Smooth muscle cell (in vitro differentiated cells): ENCODE measurements around the gene ZNF888. TPM values are rescaled to one million over a fixed set of nuclear protein-coding genes. Genes with fewer than 3 reads are reported as not detected.
A peak's percentile ranks its signal among the peaks of the same experiment; 100 is the strongest.

Experiments used
- DNase-seq: peaks from one replicate; lab custom pipeline; 2025; ENCODE audit not compliant: unreplicated experiment; lab: John Stamatoyannopoulos, UW
- H2AFZ ChIP-seq: fragments of 200-600 bp; sonication (generic); 2 replicates; pipeline ENCODE4 v1.6.0; 2016; ENCODE audit warnings: antibody characterized with exemption, low read depth, mild to moderate bottlenecking
- H3F3A ChIP-seq: fragments of 200-600 bp; sonication (generic); 2 replicates; pipeline ENCODE4 v1.6.0; 2017; ENCODE audit warnings: antibody characterized with exemption, low read depth
- H3K27ac ChIP-seq: fragments of 200-600 bp; sonication (generic); 2 replicates; pipeline ENCODE4 v1.5.1; 2016; ENCODE audit warnings: low read depth, mild to moderate bottlenecking
- H3K27me3 ChIP-seq: fragments of 200-600 bp; sonication (generic); 2 replicates; pipeline ENCODE4 v1.6.1; 2016; ENCODE audit warnings: low read depth, mild to moderate bottlenecking
- H3K36me3 ChIP-seq: fragments of 200-600 bp; sonication (generic); 2 replicates; pipeline ENCODE4 v1.5.1; 2016; ENCODE audit warnings: low read depth
- H3K4me1 ChIP-seq: fragments of 200-600 bp; sonication (generic); 2 replicates; pipeline ENCODE4 v1.5.1; 2016; ENCODE audit warnings: low read depth
- H3K4me2 ChIP-seq: fragments of 200-600 bp; sonication (generic); 2 replicates; pipeline ENCODE4 v1.6.0; 2016; ENCODE audit warnings: mild to moderate bottlenecking
- H3K4me3 ChIP-seq: fragments of 200-600 bp; sonication (generic); 2 replicates; pipeline ENCODE4 v1.5.1; 2016; ENCODE audit warnings: mild to moderate bottlenecking
- H3K79me2 ChIP-seq: fragments of 200-600 bp; sonication (generic); 2 replicates; pipeline ENCODE4 v1.6.0; 2016; ENCODE audit warnings: low read depth, mild to moderate bottlenecking
- H3K9ac ChIP-seq: fragments of 200-600 bp; sonication (generic); 2 replicates; pipeline ENCODE4 v1.6.0; 2016; ENCODE audit warnings: low read depth
- H3K9me3 ChIP-seq: fragments of 200-600 bp; sonication (generic); replicated peaks from 2 replicates; pipeline ENCODE4 v1.5.1; 2016; ENCODE audit warnings: low read depth
- H4K20me1 ChIP-seq: fragments of 200-600 bp; sonication (generic); 2 replicates; pipeline ENCODE4 v1.6.0; 2016; ENCODE audit warnings: low read depth
- CTCF ChIP-seq: fragments of 200-600 bp; sonication (generic); IDR thresholded peaks from 2 replicates; pipeline ENCODE4 v1.5.1; 2017; ENCODE audit warnings: borderline replicate concordance, mild to moderate bottlenecking, antibody characterized with exemption; ENCODE audit not compliant: insufficient read depth, poor library complexity, severe bottlenecking
- WGBS: methylation state at CpG from one replicate; pipeline ENCODE4 v1.1.7; 2016; ENCODE audit warnings: low lambda C conversion rate; 5-methylcytosine and 5-hydroxymethylcytosine counted together
- polyA plus RNA-seq: library from polyadenylated mRNA; unstranded; fragments of >200 nt; fragmentation: Nextera tagmentation; extraction: Ambion mirVana; gene quantifications from 2 replicates; pipeline ENCODE4 v1.2.1, GENCODE V29; 2016
- total RNA-seq: library from RNA; depleted of rRNA; stranded (reverse); fragments of >200 nt; gene quantifications from 2 replicates; pipeline ENCODE4 v1.2.3, GENCODE V29; 2014

ZNF888 gene
- total and polyA plus RNA-seq, 2 experiments from 2014 or later: 1.6 to 8.6 TPM

DNA sequence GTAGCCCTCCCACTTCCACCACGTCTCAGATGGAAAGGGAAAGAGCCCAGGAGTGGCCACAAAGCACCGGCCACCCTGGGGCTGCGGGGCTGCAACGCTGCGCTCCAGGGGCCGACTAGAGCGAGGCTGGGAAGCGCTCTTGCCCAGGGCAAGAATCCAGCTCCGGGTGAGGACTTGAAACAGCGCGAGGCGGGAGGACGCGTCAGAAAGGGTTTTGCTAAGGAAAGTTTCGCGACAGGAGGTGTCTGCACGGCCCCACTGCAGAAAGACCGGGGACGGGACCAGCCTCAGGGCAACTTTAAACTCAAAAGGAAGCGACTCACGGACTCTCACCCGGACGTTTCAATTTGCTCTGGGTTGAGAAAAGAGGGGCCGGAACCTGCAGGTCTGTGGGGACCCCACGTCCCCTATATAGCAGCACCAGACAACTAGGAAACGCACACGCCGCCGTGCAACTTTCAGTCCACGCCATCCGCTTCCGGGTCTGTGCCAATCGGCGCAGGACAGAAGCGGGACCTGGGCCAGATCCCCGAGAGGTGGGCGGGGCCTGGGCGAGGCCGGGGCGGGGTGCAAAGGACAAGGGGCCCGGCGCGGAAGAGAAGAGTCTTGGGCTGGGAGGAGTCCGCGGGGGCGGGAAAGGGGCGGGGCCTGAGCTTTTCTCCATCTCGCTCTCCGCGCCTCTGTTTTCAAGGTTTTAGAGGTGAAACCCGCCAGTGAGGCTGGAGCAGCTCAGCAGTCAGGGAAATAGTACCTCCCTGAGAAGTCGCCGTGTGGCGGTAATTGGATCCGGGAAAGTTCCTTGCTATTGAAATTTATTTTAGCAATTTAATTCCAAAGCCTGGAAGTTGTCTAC lies 39.4 kb upstream of the ZNF888 start, which contains the start of gene ZNF816:
ZNF816 (minus strand) TSS at position 488 of the 853 bp plus-strand sequence. CDS start 6,792 bp downstream, outside the sequence.
- no peaks in the 10 kb centered on the region for H4K20me1 ChIP-seq
- peak; percentile 93 for DNase-seq
- peak within 1 kb of the TSS; percentile 77 for H3K27ac ChIP-seq
- peaks cover 41% of the 10 kb centered on the region for H3K79me2 ChIP-seq
- peak within 1 kb of the TSS; percentile 79 for H2AFZ ChIP-seq
- no peaks in the 10 kb centered on the region for H3K9me3 ChIP-seq
- no peaks in the 10 kb centered on the region for H3F3A ChIP-seq
- H3K27me3 ChIP-seq: no peaks in the 10 kb centered on the region
- peaks cover 5% of the 10 kb centered on the region for H3K36me3 ChIP-seq
- H3K4me3 ChIP-seq: peak within 1 kb of the TSS; percentile 85
- H3K4me2 ChIP-seq: peak within 1 kb of the TSS; percentile 96
- peak within 1 kb of the TSS; percentile 78 for H3K9ac ChIP-seq
- TF ChIP-seq CTCF: no peak
- under 1% methylated on average over 51 of the region's 55 CpGs for WGBS
- H3K4me1 ChIP-seq: peaks cover 7% of the 10 kb centered on the region

- no peak for TF ChIP-seq CTCF
- Histone ChIP-seq H3K4me1 (peaks cover 7% of the 10 kb centered on the region), H3F3A (no peaks in the 10 kb centered on the region), H3K4me2 (peak overlapping the region; percentile 96), H2AFZ (peak overlapping the region; percentile 79), H4K20me1 (no peaks in the 10 kb centered on the region), H3K27ac (peak overlapping the region; percentile 77), H3K36me3 (peaks cover 2% of the 10 kb centered on the region), H3K4me3 (peak overlapping the region; percentile 85), H3K9me3 (no peaks in the 10 kb centered on the region), H3K27me3 (no peaks in the 10 kb centered on the region), H3K9ac (peak overlapping the region; percentile 78), H3K79me2 (peaks cover 45% of the 10 kb centered on the region)
- no peak for DNase-seq
- 33% methylated on average over 5 of the region's 5 CpGs for WGBS
These were observed 38.8 kb upstream of the ZNF888 start for GRCh38 chr19:52961981-52962380.

- Histone ChIP-seq H4K20me1 (no peaks in the 10 kb centered on the region), H3K27ac (no peak overlapping the region), H3K27me3 (no peaks in the 10 kb centered on the region), H3K4me1 (peaks cover 7% of the 10 kb centered on the region), H3F3A (no peaks in the 10 kb centered on the region), H3K36me3 (peaks cover 19% of the 10 kb centered on the region), H3K9me3 (no peaks in the 10 kb centered on the region), H3K4me3 (no peak overlapping the region), H3K9ac (no peak overlapping the region), H2AFZ (no peak overlapping the region), H3K4me2 (no peak overlapping the region), H3K79me2 (peaks cover 50% of the 10 kb centered on the region)
- no peak for TF ChIP-seq CTCF
- 94% methylated on average over 11 of the region's 11 CpGs for WGBS
- no peak for DNase-seq
These were observed 36.5 kb upstream of the ZNF888 start for GRCh38 chr19:52959613-52960295.
